Measurements from ENCODE around the gene KLK1. TPM values are rescaled to one million over a fixed set of nuclear protein-coding genes. Genes with fewer than 3 reads are reported as not detected.

KLK1 gene
- total and polyA plus RNA-seq, 10 of the 15 experiments (the other 5 are each of a cell fraction or from before 2014, with no cell fraction given) = 3.4 to 27.5 (median 20.2) TPM

GRCh38 chr19:50794876-50795663 is 28.5 kb downstream of the KLK1 start:
- peak; percentile 52 for ATAC-seq
- no peak for DNase-seq (ENCODE audit: low read depth, low spot score)
- intact Hi-C loops (cut with micrococcal nuclease; ENCODE audit: unreplicated experiment) = loop anchor here (2.0 kb wide), 1 partner anchor 128 kb away; no protein-coding TSS in a partner anchor
- in situ Hi-C loops (cut with MboI) = no loop called here
- Histone ChIP-seq H2AFZ (ENCODE audit: control insufficient read depth, low read depth, low read length) (no peak overlapping the region), H4K20me1 (ENCODE audit: control insufficient read depth, insufficient read depth) (peaks cover 8% of the 10 kb centered on the region), H3K4me3 (no peak overlapping the region), H3K9ac (ENCODE audit: control insufficient read depth, insufficient read depth, low read length) (no peak overlapping the region), H3K9me3 (replicated peaks; ENCODE audit: control insufficient read depth, insufficient read depth, low read length) (no peaks in the 10 kb centered on the region), H3K4me1 (ENCODE audit: control insufficient read depth, insufficient read depth, low read length) (peaks cover 5% of the 10 kb centered on the region), H3K36me3 (ENCODE audit: control insufficient read depth in 2 of 2, insufficient read depth in 2 of 2, low read length in 1 of 2) (peaks cover 19 to 32% of the 10 kb centered on the region in 2 experiments; a peak in 3 of 4 replicates), H3K27ac (ENCODE audit: control insufficient read depth, insufficient read depth) (no peak overlapping the region), H3K4me2 (ENCODE audit: control insufficient read depth, insufficient read depth) (no peak overlapping the region), H3K79me2 (ENCODE audit: control insufficient read depth, insufficient read depth, low read length) (peaks cover 10% of the 10 kb centered on the region), H3K27me3 (replicated peaks in 1 of 2; ENCODE audit: control insufficient read depth in 2 of 2, insufficient read depth in 2 of 2, low read length in 1 of 2) (no peaks in the 10 kb centered on the region)
- POLR2A ChIA-PET = interaction anchor here (0.5 to 1.1 kb wide), 5 partner anchors 13 to 1028 kb away, joined by 3 to 5 read pairs (median 3); partner anchors contain the start of gene AP2A1
- FAIRE-seq = peak; percentile 44
- no TSS peak for BruUV-seq (replicated peaks)
- SMC1A ChIA-PET (ENCODE audit: uncharacterized antibody, unreplicated experiment) = interaction anchor here (0.8 to 2.0 kb wide), 4 partner anchors 10 to 127 kb away, joined by 3 to 7 read pairs (median 3); no protein-coding TSS in a partner anchor
- RAD21 ChIA-PET (ENCODE audit: unreplicated experiment) = interaction anchor here (0.6 to 6.7 kb wide), 3 partner anchors 26 to 127 kb away, joined by 3 to 35 read pairs (median 3); no protein-coding TSS in a partner anchor
- 18% methylated on average over 18 of the region's 18 CpGs for WGBS (ENCODE audit: insufficient coverage, insufficient replicate concordance, low lambda C conversion rate, missing lambda C conversion rate)
- CTCF ChIA-PET = interaction anchor here (0.8 to 3.4 kb wide), 3 partner anchors 9 to 127 kb away, joined by 5 to 24 read pairs (median 7); no protein-coding TSS in a partner anchor
- TF ChIP-seq RAD51 (IDR thresholded peaks at IDR 0.05) (no peak), POU2F2 (IDR thresholded peaks at IDR 0.05; ENCODE audit: borderline replicate concordance, low read depth, low read length) (peak; percentile 63; the same call in 1 of the 3 replicates), CTCF (IDR thresholded peaks at IDR 0.05 in 2 of 3, conservative IDR thresholded peaks at IDR 0.05 in 1 of 3; ENCODE audit: control insufficient read depth in 2 of 3, extremely low read depth in 1 of 3, insufficient read depth in 1 of 3, low read depth in 3 of 3, low read length in 3 of 3) (peak in 2 of 3 experiments; percentile 33 to 38; a peak in 2 of 6 replicates), POLR2AphosphoS5 (IDR thresholded peaks at IDR 0.05; ENCODE audit: low read length) (peak; percentile 65), POLR2AphosphoS2 (IDR thresholded peaks at IDR 0.05; ENCODE audit: low read depth, low read length) (0 out of 2 replicates have a peak, but pooled peaks have one; percentile 74), EP300 (IDR thresholded peaks at IDR 0.05; ENCODE audit: borderline replicate concordance in 1 of 2, control insufficient read depth in 1 of 2, low read depth in 2 of 2, low read length in 2 of 2) (no peak), ZBTB11 (CRISPR knock-in tag; IDR thresholded peaks at IDR 0.05) (no peak), BACH1 (IDR thresholded peaks at IDR 0.05; ENCODE audit: borderline replicate concordance) (no peak), IRF3 (IDR thresholded peaks at IDR 0.05) (no peak), BCL3 (IDR thresholded peaks at IDR 0.05; ENCODE audit: borderline replicate concordance, insufficient read depth, low read depth, low read length, poor library complexity, severe bottlenecking) (peak; percentile 75), TAF1 (IDR thresholded peaks at IDR 0.05; ENCODE audit: borderline replicate concordance, low read depth, low read length) (no peak), POLR2A (IDR thresholded peaks at IDR 0.05; ENCODE audit: low read depth, low read length) (peak; percentile 82), EGR1 (IDR thresholded peaks at IDR 0.05; ENCODE audit: borderline replicate concordance in 1 of 2, low read depth in 2 of 2, low read length in 2 of 2) (peak; percentile 19 to 33; a peak in 1 of 3 replicates)
